GM18526 (cell line): Measurements from ENCODE around the gene DISP3.

Source experiments
- POLR2A ChIP-seq: IDR thresholded peaks from 3 replicates; pipeline ENCODE4 v1.6.1; 2011; ENCODE audit not compliant: insufficient read length; ENCODE audit errors: extremely low read depth

Gene DISP3

GRCh38 chr1:11564237-11564636, 85.3 kb downstream of the DISP3 start:
- TF ChIP-seq POLR2A, result no peak

- no peak for TF ChIP-seq POLR2A
Measured at GRCh38 chr1:11566042-11566850, 87.3 kb downstream of the DISP3 start.

- TF ChIP-seq POLR2A, result no peak
Measured at GRCh38 chr1:11567244-11568065, 88.5 kb downstream of the DISP3 start.

- no peak for TF ChIP-seq POLR2A
Measured at GRCh38 chr1:11568687-11569086, 89.7 kb downstream of the DISP3 start.

GRCh38 chr1:11569551-11569950, 90.6 kb downstream of the DISP3 start:
- TF ChIP-seq POLR2A, result no peak

- TF ChIP-seq POLR2A, result no peak
Measured at GRCh38 chr1:11569954-11570353, 91.0 kb downstream of the DISP3 start.

- no peak for TF ChIP-seq POLR2A
Measured at GRCh38 chr1:11570821-11571380, 91.9 kb downstream of the DISP3 start.

GRCh38 chr1:11571906-11572616, 93.1 kb downstream of the DISP3 start:
- no peak for TF ChIP-seq POLR2A

- no peak for TF ChIP-seq POLR2A
Measured at GRCh38 chr1:11573116-11573692, 94.2 kb downstream of the DISP3 start.

GRCh38 chr1:11575553-11575952, 96.6 kb downstream of the DISP3 start:
- TF ChIP-seq POLR2A, result no peak

GRCh38 chr1:11576109-11576875, 97.3 kb downstream of the DISP3 start:
- TF ChIP-seq POLR2A, result no peak

- no peak for TF ChIP-seq POLR2A
Measured at GRCh38 chr1:11578004-11578403, 99.0 kb downstream of the DISP3 start.

- TF ChIP-seq POLR2A, result no peak
Measured at GRCh38 chr1:11579506-11579905, 100.6 kb downstream of the DISP3 start.

GRCh38 chr1:11581445-11581991, 102.6 kb downstream of the DISP3 start:
- TF ChIP-seq POLR2A, result no peak
